SW 1271 (cell line): Measurements from ENCODE around the gene ZNF543.
"Not testable (repeated sequence)": the region's sequence is repeated elsewhere in the genome, so short reads cannot be mapped to it uniquely, and the experiment has no call there.

Source experiments
- DNase-seq, 2 experiments: peaks; one replicate each; lab custom pipeline; 2025; lab: John Stamatoyannopoulos, UW

The ZNF543 gene

GRCh38 chr19:57321116-57321515 lies 844 bp downstream of the ZNF543 start:
- no peak for DNase-seq

- no peak for DNase-seq
Measured at GRCh38 chr19:57321751-57322150, 1.5 kb downstream of the ZNF543 start.

GRCh38 chr19:57324992-57325391 lies 4.7 kb downstream of the ZNF543 start:
- DNase-seq = no peak

- DNase-seq = no peak
Measured at GRCh38 chr19:57327993-57328392, 7.7 kb downstream of the ZNF543 start.

GRCh38 chr19:57334191-57334590 lies 13.9 kb downstream of the ZNF543 start:
- DNase-seq = no peak

GRCh38 chr19:57338877-57339276 lies 18.6 kb downstream of the ZNF543 start:
- no peak for DNase-seq

GRCh38 chr19:57342582-57342981 lies 22.3 kb downstream of the ZNF543 start:
- no peak for DNase-seq

- DNase-seq = no peak
Measured at GRCh38 chr19:57348136-57348535, 27.9 kb downstream of the ZNF543 start.

- DNase-seq = peak; percentile 57 to 89
Measured at GRCh38 chr19:57350877-57351805, 30.9 kb downstream of the ZNF543 start, which contains the start of gene ZNF304. TSS of gene ZNF304 (plus strand) at chr19:57351271. CDS start at chr19:57351665, 394 bp downstream.

- DNase-seq = no peak
Measured at GRCh38 chr19:57351867-57352266, 31.6 kb downstream of the ZNF543 start.

GRCh38 chr19:57355916-57356315 lies 35.6 kb downstream of the ZNF543 start:
- DNase-seq = no peak

GRCh38 chr19:57357406-57357805 lies 37.1 kb downstream of the ZNF543 start:
- no peak for DNase-seq

GRCh38 chr19:57359300-57359699 lies 39.0 kb downstream of the ZNF543 start:
- no peak for DNase-seq

GRCh38 chr19:57362419-57362818 lies 42.1 kb downstream of the ZNF543 start:
- no peak for DNase-seq

- peak; percentile 93 to 95 for DNase-seq
Measured at GRCh38 chr19:57362997-57363687, 42.9 kb downstream of the ZNF543 start, which contains the start of the genes TRAPPC2B and ZNF547. TSS of gene TRAPPC2B (plus strand) at chr19:57363551. CDS start at chr19:57364834, 1,283 bp downstream. TSS of gene ZNF547 (plus strand) at chr19:57363551. CDS start at chr19:57368556, 5,005 bp downstream.

GRCh38 chr19:57363688-57364181 lies 43.5 kb downstream of the ZNF543 start:
- DNase-seq = no peak

- no peak for DNase-seq
Measured at GRCh38 chr19:57366776-57367175, 46.5 kb downstream of the ZNF543 start.

GRCh38 chr19:57374179-57374578 lies 53.9 kb downstream of the ZNF543 start:
- no peak for DNase-seq

- DNase-seq = not testable (repeated sequence)
Measured at GRCh38 chr19:57374647-57375046, 54.4 kb downstream of the ZNF543 start.

- no peak for DNase-seq
Measured at GRCh38 chr19:57376151-57376550, 55.9 kb downstream of the ZNF543 start.

GRCh38 chr19:57377498-57378146 lies 57.4 kb downstream of the ZNF543 start:
- no peak for DNase-seq
